22Rv1 (cell line): ENCODE results near the gene ZNF573.

Experiments used
- CTCF ChIP-seq: fragments of 450-650 bp; IDR thresholded peaks from 2 replicates; pipeline ENCODE4 v1.5.1; 2017; ENCODE audit warnings: mild to moderate bottlenecking
- ZFX ChIP-seq: fragments of 450-650 bp; IDR thresholded peaks from 2 replicates; pipeline ENCODE4 v1.6.1; 2017; ENCODE audit warnings: antibody characterized with exemption, borderline replicate concordance

- no peak for TF ChIP-seq CTCF
- no peak for TF ChIP-seq ZFX
Measured at GRCh38 chr19:37695144-37695899, 84.1 kb downstream of the ZNF573 start.
